ENCODE measurements around the gene PPP1R14D. TPM values are rescaled to one million over a fixed set of nuclear protein-coding genes. Genes with fewer than 3 reads are reported as not detected.

PPP1R14D gene
- total RNA-seq, 1 experiment from 2014 or later: not detected

- DNase-seq (ENCODE audit: low read depth, low spot score) (no peak), ATAC-seq (no peak)
- no peak overlapping the region for H2AFZ ChIP-seq (ENCODE audit: low read depth, low read length, poor library complexity, severe bottlenecking)
- RAD21 ChIA-PET (ENCODE audit: low non-redundant PET in 1 of 2, low total read pairs in 2 of 2, uncharacterized antibody in 2 of 2, unreplicated experiment in 2 of 2): interaction anchor here (0.8 to 4.0 kb wide), 8 partner anchors 14 to 112 kb away, joined by 3 to 29 read pairs (median 11); partner anchors contain the start of genes RHOV (in 2 of the 2), VPS18 (in 2 of the 2) and ZFYVE19 (in 1 of the 2)
- H3K9me2 ChIP-seq (ENCODE audit: insufficient read depth): no peaks in the 10 kb centered on the region
- H3K4me2 ChIP-seq (ENCODE audit: low read length): no peak overlapping the region
- H3K9me3 ChIP-seq (ENCODE audit: control insufficient read depth in 1 of 2, insufficient read depth in 1 of 2, low read depth in 1 of 2, low read length in 2 of 2): no peaks in the 10 kb centered on the region
- H4K20me1 ChIP-seq (ENCODE audit: insufficient read depth): no peaks in the 10 kb centered on the region
- H3K27ac ChIP-seq (ENCODE audit: low read depth, low read length): no peak overlapping the region
- H3K79me2 ChIP-seq (ENCODE audit: insufficient read depth, low read length): no peaks in the 10 kb centered on the region
- CTCF ChIA-PET: interaction anchor here (0.7 to 6.2 kb wide), 23 partner anchors 9 to 326 kb away, joined by 3 to 166 read pairs (median 7); partner anchors contain the start of genes DNAJC17, PPP1R14D, RAD51 and RHOV
- POLR2A ChIA-PET: interaction anchor here (1.3 to 3.6 kb wide), 7 partner anchors 11 to 71 kb away, joined by 4 to 34 read pairs (median 18); partner anchors contain the start of genes RHOV and VPS18
- H3K4me1 ChIP-seq (ENCODE audit: control insufficient read depth in 1 of 2, insufficient read depth in 2 of 2, low read length in 2 of 2): peaks cover 16 to 26% of the 10 kb centered on the region in 2 experiments
- TF ChIP-seq ZFX (IDR thresholded peaks at IDR 0.05) (no peak), ELF1 (IDR thresholded peaks at IDR 0.05; ENCODE audit: borderline replicate concordance, low read depth) (no peak), YY1 (IDR thresholded peaks at IDR 0.05; ENCODE audit: extremely low read depth, insufficient replicate concordance, low read depth, low read length) (no peak), CBX3 (IDR thresholded peaks at IDR 0.05; ENCODE audit: low read depth) (no peak), POLR2AphosphoS5 (IDR thresholded peaks at IDR 0.05; ENCODE audit: low read depth, low read length) (no peak), TCF7L2 (IDR thresholded peaks at IDR 0.05; ENCODE audit: borderline replicate concordance, extremely low read depth, insufficient read depth, insufficient read length) (no peak), REST (IDR thresholded peaks at IDR 0.05; ENCODE audit: low read depth) (no peak), EGR1 (IDR thresholded peaks at IDR 0.05; ENCODE audit: low read depth) (no peak), EZH2 (IDR thresholded peaks at IDR 0.05) (no peak)
- H3K4me3 ChIP-seq (replicated peaks in 1 of 2; ENCODE audit: low read depth in 1 of 2, low read length in 2 of 2): no peak overlapping the region
- peaks cover 15 to 21% of the 10 kb centered on the region in 2 experiments; a peak in 3 of 4 replicates for H3K36me3 ChIP-seq (ENCODE audit: control insufficient read depth in 1 of 2, insufficient read depth in 2 of 2, low read length in 2 of 2)
- no peaks in the 10 kb centered on the region for H3K27me3 ChIP-seq (ENCODE audit: insufficient read depth, low read length)
- no TSS peak for BruUV-seq (replicated peaks)
- intact Hi-C loops (cut with micrococcal nuclease): no loop called here
- no peak overlapping the region for H3K9ac ChIP-seq (ENCODE audit: low read length)
Observed at GRCh38 chr15:40858706-40859105, 30.2 kb upstream of the PPP1R14D start.

Measured in HCT116 (cell line).